T-cell (primary cell): Measurements from ENCODE around the gene SLC5A10. TPM values are rescaled to one million over a fixed set of nuclear protein-coding genes. Genes with fewer than 3 reads are reported as not detected.
"Not testable (repeated sequence)": the region's sequence is repeated elsewhere in the genome, so short reads cannot be mapped to it uniquely, and the experiment has no call there.

Experiments used
- ATAC-seq, 4 experiments: fragments of 200-7000 bp in 3 of 4; fragments of 150-1000 bp in 1 of 4; cut with Tn5 transposase; replicated peaks in 1 of 4; 1 replicate in 3 of 4; 2 replicates in 1 of 4; pipeline ENCODE4 v1.10.0; 2021; ENCODE audit warnings: moderate library complexity in 3 of 4, mild to moderate bottlenecking in 2 of 4, moderate number of reproducible peaks in 1 of 4
- CTCF ChIA-PET, 2 donors: fragments of 300-600 bp; sonication (Branson Sonifier 250); formaldehyde crosslinking; loops; one replicate each; lab custom pipeline; 2022; ENCODE audit warnings: antibody characterized with exemption in 2 of 2; lab: Charles Lee
- POLR2A ChIA-PET, 2 donors: fragments of 300-600 bp; sonication (Branson Sonifier 250); formaldehyde crosslinking; loops; one replicate each; lab custom pipeline; 2022; ENCODE audit warnings: antibody characterized with exemption in 2 of 2; lab: Charles Lee
- DNase-seq, 35 experiments: peaks; one replicate each; pipeline versions ENCODE4 v3.0.0 to v3.0.0-alpha.2; 2013 to 2023
- H3K27ac ChIP-seq: one replicate; pipeline ENCODE4 v1.5.1; 2013; ENCODE audit warnings: low read length
- H3K27me3 ChIP-seq, 2 experiments: replicated peaks in 1 of 2; 1 replicate in 1 of 2; 2 replicates in 1 of 2; pipeline versions ENCODE4 v1.6.1 to v1.7.0; 2013; ENCODE audit warnings: low read length in 1 of 2, mixed read lengths in 1 of 2; ENCODE audit not compliant: control insufficient read depth in 2 of 2, insufficient read depth in 2 of 2; ENCODE audit errors: extremely low read depth in 1 of 2
- H3K36me3 ChIP-seq, 2 donors: 1 replicate in 1 of 2; 2 replicates in 1 of 2; pipeline versions ENCODE4 v1.6.1 to v1.7.0; 2013; ENCODE audit warnings: low read length in 1 of 2; ENCODE audit not compliant: control insufficient read depth in 2 of 2, insufficient read depth in 1 of 2; ENCODE audit errors: extremely low read depth in 1 of 2
- H3K4me1 ChIP-seq, 2 experiments: 1 replicate in 1 of 2; 2 replicates in 1 of 2; pipeline versions ENCODE4 v1.6.1 to v1.7.0; 2013; ENCODE audit warnings: low read length in 2 of 2, mixed read lengths in 1 of 2; ENCODE audit not compliant: insufficient read depth in 2 of 2, control insufficient read depth in 1 of 2; ENCODE audit errors: extremely low read depth in 1 of 2
- H3K4me3 ChIP-seq, 2 donors: 1 replicate in 1 of 2; 2 replicates in 1 of 2; pipeline versions ENCODE4 v1.5.1 to v1.7.0; 2013; ENCODE audit warnings: mild to moderate bottlenecking in 2 of 2, low read length in 1 of 2, moderate library complexity in 1 of 2; ENCODE audit not compliant: control insufficient read depth in 1 of 2; ENCODE audit errors: extremely low read depth in 1 of 2
- H3K9me3 ChIP-seq: 2 replicates; pipeline ENCODE4 v1.7.0; 2013
- H3K27ac Mint-ChIP-seq, 2 donors: one replicate each; pipeline ENCODE4 v1.8.0; 2020 to 2021; ENCODE audit warnings: mild to moderate bottlenecking in 2 of 2, mixed read lengths in 2 of 2
- H3K27me3 Mint-ChIP-seq, 2 donors: one replicate each; pipeline ENCODE4 v1.8.0; 2021 to 2022; ENCODE audit warnings: mixed read lengths in 2 of 2
- H3K36me3 Mint-ChIP-seq: one replicate; pipeline ENCODE4 v1.8.0; 2021; ENCODE audit warnings: mixed read lengths
- H3K4me1 Mint-ChIP-seq, 3 donors: one replicate each; pipeline ENCODE4 v1.8.0; 2020 to 2022; ENCODE audit warnings: mixed read lengths in 3 of 3, mild to moderate bottlenecking in 1 of 3
- H3K4me3 Mint-ChIP-seq, 3 donors: one replicate each; pipeline ENCODE4 v1.8.0; 2020 to 2022; ENCODE audit warnings: mild to moderate bottlenecking in 3 of 3, mixed read lengths in 3 of 3, moderate library complexity in 3 of 3
- H3K9me3 Mint-ChIP-seq, 3 donors: one replicate each; pipeline ENCODE4 v1.8.0; 2020 to 2022; ENCODE audit warnings: mixed read lengths in 3 of 3
- WGBS: methylation state at CpG from one replicate; pipeline ENCODE4 v1.1.5; 2013; ENCODE audit warnings: missing lambda C conversion rate; ENCODE audit not compliant: insufficient coverage; 5-methylcytosine and 5-hydroxymethylcytosine counted together
- total RNA-seq, 35 experiments: library from RNA in 6 of 35; stranded (reverse) in 6 of 35; fragments of 120-200 nt in 1 of 35; gene quantifications; one replicate each; pipeline versions ENCODE4 v1.2.1 to v1.2.4 and lab custom pipeline; 2013 to 2026

SLC5A10 gene
- total RNA-seq, 5 donors from 2014 or later (not counting 1 experiment from before 2014, with no cell fraction given), result 0.09 TPM; not detected in 4

DNA sequence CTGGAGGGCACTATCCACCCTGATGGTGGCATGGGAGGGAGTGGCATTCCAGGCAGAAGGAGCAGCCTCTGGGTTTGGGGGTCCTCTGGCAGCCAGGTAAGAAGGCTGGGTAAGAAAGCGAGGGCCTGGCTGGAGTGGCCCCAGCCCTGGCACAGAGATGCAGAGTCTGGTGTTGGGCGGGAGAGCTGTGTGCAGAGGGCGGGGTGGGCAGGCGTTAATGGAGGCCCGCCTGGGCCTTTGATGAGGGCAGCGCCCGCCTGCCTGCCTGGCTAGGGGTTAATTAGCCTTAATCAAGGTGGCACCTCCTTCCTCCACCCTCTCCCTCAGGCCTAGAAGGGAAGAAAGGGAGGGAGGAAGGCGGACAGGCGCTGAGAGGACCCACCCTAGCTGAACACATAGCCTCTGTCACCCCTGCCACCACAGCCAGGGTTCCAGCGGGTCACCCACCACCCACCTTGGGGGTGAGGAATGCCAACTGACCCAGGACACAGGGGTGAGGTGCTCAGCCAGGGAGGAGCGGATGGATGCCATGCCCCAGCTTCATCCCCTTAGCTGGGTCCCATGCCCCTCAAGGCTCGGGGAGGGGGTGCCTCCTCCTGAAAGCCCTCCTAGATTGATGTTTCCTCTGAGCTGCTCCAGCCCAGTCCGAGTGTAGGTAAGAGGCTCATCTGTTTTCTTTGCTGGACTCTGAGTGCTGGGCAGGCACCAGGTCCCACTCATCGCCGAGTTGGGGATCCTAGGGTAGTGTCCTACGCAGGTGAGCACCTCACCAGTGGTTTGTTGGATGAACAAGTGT is 66.0 kb downstream of the SLC5A10 start:
- POLR2A ChIA-PET, result interaction anchor here in 1 of 2 donors (0.5 kb wide), 1 partner anchor 12 kb away, joined by 3 read pairs; no protein-coding TSS in a partner anchor
- WGBS, result 86% methylated on average over 6 of the region's 16 CpGs
- H3K4me3 ChIP-seq, result no peak overlapping the region

DNA sequence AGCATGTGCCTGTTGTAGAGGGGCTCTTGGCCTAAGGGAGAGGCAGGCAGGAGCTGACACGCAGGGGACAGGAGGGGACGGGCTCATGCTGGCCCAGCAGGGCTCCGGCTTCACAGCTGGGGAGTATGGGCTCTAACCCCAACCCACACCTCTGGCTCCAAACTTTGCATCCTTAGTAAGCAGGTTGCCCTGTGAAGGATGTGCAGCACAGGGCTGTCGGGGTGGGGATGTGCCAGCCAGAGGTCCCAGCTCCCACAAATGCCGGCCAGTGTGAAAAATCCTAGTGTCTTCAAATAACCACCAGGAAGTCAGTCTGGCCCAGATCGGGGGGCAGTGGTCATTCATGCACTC is 66.6 kb downstream of the SLC5A10 start:
- Mint-ChIP-seq H3K4me1 (peaks cover 8 to 33% (median 24%) of the 10 kb centered on the region in 3 donors), H3K4me3 (peak overlapping the region in 1 of 3 donors; percentile 40), H3K27me3 (no peaks in the 10 kb centered on the region), H3K36me3 (peaks cover 13% of the 10 kb centered on the region), H3K9me3 (no peaks in the 10 kb centered on the region), H3K27ac (peak overlapping the region in 1 of 2 donors; percentile 16)
- Histone ChIP-seq H3K27ac (no peak overlapping the region), H3K4me3 (no peak overlapping the region), H3K27me3 (peaks cover 0 to 13% of the 10 kb centered on the region in 2 experiments), H3K36me3 (peaks cover 15 to 31% of the 10 kb centered on the region in 2 donors), H3K4me1 (peaks cover 3 to 20% of the 10 kb centered on the region in 2 experiments), H3K9me3 (no peaks in the 10 kb centered on the region)
- ChIA-PET POLR2A (no interaction called here), CTCF (no interaction called here)
- no CpG with 5 or more reads among the region's 6 CpGs for WGBS
- ATAC-seq (no peak), DNase-seq (no peak)

More for the DNA sequence above, 66.0 kb downstream of the SLC5A10 start:
- DNase-seq (no peak), ATAC-seq (peak in 2 of 4 experiments; percentile 5 to 15)
- CTCF ChIA-PET, result no interaction called here
- Mint-ChIP-seq H3K4me3 (no peak overlapping the region), H3K27ac (peak overlapping the region; percentile 44 to 52), H3K27me3 (no peaks in the 10 kb centered on the region), H3K36me3 (peaks cover 12% of the 10 kb centered on the region), H3K9me3 (no peaks in the 10 kb centered on the region), H3K4me1 (peaks cover 8 to 33% (median 24%) of the 10 kb centered on the region in 3 donors)
- Histone ChIP-seq H3K9me3 (no peaks in the 10 kb centered on the region), H3K27me3 (peaks cover 0 to 13% of the 10 kb centered on the region in 2 experiments), H3K4me1 (peaks cover 2 to 15% of the 10 kb centered on the region in 2 experiments), H3K36me3 (peaks cover 15 to 27% of the 10 kb centered on the region in 2 donors), H3K27ac (no peak overlapping the region)

DNA sequence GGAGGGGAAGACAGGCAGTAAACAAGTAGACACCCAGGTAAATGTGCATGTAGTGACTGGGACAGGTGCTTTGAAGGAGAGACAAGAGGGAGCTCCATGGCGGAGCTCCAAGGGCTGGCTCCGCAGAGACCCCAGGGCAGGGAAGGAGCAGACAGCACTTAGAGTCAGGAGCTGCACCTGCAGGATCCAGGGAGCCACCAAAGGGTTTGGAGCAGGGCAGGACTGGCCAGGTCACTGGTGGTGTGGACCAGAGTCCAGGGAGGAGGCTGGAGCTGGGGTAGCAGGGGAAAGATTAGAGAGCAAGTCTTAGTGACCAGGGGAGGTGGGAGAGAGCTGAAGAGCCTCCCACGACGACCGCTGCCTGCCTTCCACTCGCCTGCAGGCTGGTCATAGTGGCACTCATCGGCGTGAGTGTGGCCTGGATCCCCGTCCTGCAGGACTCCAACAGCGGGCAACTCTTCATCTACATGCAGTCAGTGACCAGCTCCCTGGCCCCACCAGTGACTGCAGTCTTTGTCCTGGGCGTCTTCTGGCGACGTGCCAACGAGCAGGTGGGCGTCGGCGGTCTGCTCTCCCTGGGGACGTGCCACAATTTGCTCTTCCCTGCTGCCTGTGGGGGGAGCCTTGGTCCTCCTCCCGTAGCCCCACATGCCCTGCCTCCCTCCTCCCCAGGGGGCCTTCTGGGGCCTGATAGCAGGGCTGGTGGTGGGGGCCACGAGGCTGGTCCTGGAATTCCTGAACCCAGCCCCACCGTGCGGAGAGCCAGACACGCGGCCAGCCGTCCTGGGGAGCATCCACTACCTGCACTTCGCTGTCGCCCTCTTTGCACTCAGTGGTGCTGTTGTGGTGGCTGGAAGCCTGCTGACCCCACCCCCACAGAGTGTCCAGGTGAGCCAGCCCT is 67.3 kb downstream of the SLC5A10 start:
- no peak for ATAC-seq
- Histone ChIP-seq H3K4me3 (no peak overlapping the region), H3K36me3 (peaks cover 15 to 36% of the 10 kb centered on the region in 2 donors), H3K9me3 (no peaks in the 10 kb centered on the region), H3K27me3 (peaks cover 0 to 13% of the 10 kb centered on the region in 2 experiments), H3K4me1 (peaks cover 8 to 27% of the 10 kb centered on the region in 2 experiments), H3K27ac (no peak overlapping the region)
- no peak for DNase-seq
- WGBS, result 85% methylated on average over 22 of the region's 27 CpGs
- Mint-ChIP-seq H3K27me3 (no peaks in the 10 kb centered on the region), H3K27ac (peak overlapping the region; percentile 34 to 60), H3K4me3 (peak overlapping the region in 1 of 3 donors; percentile 40), H3K9me3 (no peaks in the 10 kb centered on the region), H3K4me1 (peaks cover 15 to 39% (median 31%) of the 10 kb centered on the region in 3 donors), H3K36me3 (peaks cover 18% of the 10 kb centered on the region)
- POLR2A ChIA-PET, result no interaction called here
- CTCF ChIA-PET, result no interaction called here

DNA sequence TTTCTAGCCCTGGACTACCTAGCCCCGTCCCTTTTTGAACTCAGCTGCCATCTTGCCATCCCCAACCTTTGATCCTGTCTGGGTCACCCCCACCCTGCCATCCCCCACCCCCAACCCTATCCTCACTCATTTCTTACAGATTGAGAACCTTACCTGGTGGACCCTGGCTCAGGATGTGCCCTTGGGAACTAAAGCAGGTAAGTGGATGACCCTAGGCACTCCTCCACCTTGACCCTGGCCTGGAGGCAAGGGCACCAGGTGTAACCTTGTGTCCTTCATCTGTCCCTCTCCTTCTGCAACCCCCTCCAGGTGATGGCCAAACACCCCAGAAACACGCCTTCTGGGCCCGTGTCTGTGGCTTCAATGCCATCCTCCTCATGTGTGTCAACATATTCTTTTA is 68.1 kb downstream of the SLC5A10 start:
- CTCF ChIA-PET, result no interaction called here
- POLR2A ChIA-PET, result no interaction called here
- no peaks in the 10 kb centered on the region for H3K27me3 Mint-ChIP-seq
- ATAC-seq, result no peak
- WGBS, result no CpG with 5 or more reads among the region's 3 CpGs
- Histone ChIP-seq H3K27me3 (peaks cover 0 to 10% of the 10 kb centered on the region in 2 experiments), H3K4me3 (no peak overlapping the region), H3K4me1 (peaks cover 15 to 34% of the 10 kb centered on the region in 2 experiments), H3K36me3 (peaks cover 15 to 36% of the 10 kb centered on the region in 2 donors), H3K27ac (no peak overlapping the region), H3K9me3 (no peaks in the 10 kb centered on the region)
- peaks cover 22 to 46% (median 39%) of the 10 kb centered on the region in 3 donors for H3K4me1 Mint-ChIP-seq
- peaks cover 23% of the 10 kb centered on the region for H3K36me3 Mint-ChIP-seq
- no peak overlapping the region for H3K4me3 Mint-ChIP-seq
- H3K9me3 Mint-ChIP-seq, result no peaks in the 10 kb centered on the region
- peak overlapping the region; percentile 31 to 38 for H3K27ac Mint-ChIP-seq
- no peak for DNase-seq

DNA sequence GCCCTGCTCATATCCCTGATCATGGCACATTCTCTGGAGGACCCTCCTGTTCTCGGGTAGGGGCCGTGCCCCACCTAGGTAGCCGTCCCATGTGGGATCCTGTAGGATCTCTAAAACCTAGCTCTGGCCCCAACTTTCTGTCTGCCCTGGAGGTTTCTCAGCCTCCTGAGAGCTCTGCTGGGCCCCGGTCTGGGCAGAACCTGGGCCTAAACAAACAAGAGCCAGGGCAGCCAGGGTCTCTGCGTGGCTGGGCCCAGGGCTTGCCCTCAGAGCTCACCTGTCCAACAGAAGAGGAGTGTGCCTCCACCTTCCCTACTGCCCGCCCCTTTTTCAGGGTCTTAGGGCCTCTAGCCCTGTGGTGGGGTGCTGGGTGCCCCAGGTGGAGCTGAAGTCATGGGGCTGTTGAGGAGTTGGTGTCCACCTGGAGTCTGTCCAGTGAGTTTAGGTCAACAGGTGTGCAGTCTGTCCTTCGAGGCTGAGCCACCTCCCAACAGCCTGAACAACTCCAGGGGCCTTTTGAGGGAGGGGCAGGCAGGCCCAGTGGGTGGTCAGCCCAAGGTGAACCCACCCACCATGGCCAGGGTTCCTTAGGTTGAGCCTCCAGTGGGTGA is 69.2 kb downstream of the SLC5A10 start:
- H3K4me3 ChIP-seq, POLR2A ChIA-PET, H3K4me3 Mint-ChIP-seq, H3K9me3 Mint-ChIP-seq, ATAC-seq, H3K9me3 ChIP-seq, H3K27ac Mint-ChIP-seq, H3K27ac ChIP-seq, DNase-seq, H3K27me3 ChIP-seq, H3K27me3 Mint-ChIP-seq: not testable (repeated sequence)
- 95% methylated on average over 4 of the region's 7 CpGs for WGBS
- H3K4me1 ChIP-seq, result peaks cover 15 to 35% of the 10 kb centered on the region in 2 experiments
- CTCF ChIA-PET, result interaction anchor here in 1 of 2 donors (0.7 kb wide), 1 partner anchor 258 kb away, joined by 3 read pairs; no protein-coding TSS in a partner anchor
- H3K36me3 Mint-ChIP-seq, result peaks cover 23% of the 10 kb centered on the region
- peaks cover 15 to 36% of the 10 kb centered on the region in 2 donors for H3K36me3 ChIP-seq
- peaks cover 22 to 46% (median 35%) of the 10 kb centered on the region in 3 donors for H3K4me1 Mint-ChIP-seq
